ENCODE data around the gene RAP1GAP.
A peak's percentile ranks its signal among the peaks of the same experiment; 100 is the strongest.

Gene RAP1GAP

GRCh38 chr1:21594501-21594900 is 74.7 kb downstream of the RAP1GAP start:
- DNase-seq (ENCODE audit: low spot score) (no peak), FAIRE-seq (no peak)

DNA sequence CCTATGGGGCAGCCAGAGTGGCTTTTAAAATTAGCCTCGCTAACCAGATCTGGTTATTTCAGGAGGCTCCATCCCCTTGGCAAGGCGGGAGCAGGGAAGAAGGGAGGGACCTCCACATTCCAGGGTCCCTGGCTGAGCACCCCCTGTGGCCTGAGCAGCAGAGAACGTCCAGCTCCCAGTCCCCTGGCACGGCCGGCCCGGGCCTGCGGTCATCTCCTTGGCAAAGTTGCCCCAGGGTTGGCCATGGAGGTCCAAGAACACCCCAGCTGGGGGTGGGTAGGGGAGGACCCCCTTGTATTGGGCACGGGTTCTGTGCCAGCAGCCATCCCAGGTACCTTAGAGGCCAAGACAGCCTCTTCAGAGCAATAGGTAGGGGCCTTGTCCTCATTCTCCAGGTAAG is 75.9 kb downstream of the RAP1GAP start:
- DNase-seq (ENCODE audit: low spot score) (no peak), FAIRE-seq (no peak)

- DNase-seq (ENCODE audit: low spot score) (no peak), FAIRE-seq (no peak)
These were observed 76.9 kb downstream of the RAP1GAP start for GRCh38 chr1:21592086-21592865.

DNA sequence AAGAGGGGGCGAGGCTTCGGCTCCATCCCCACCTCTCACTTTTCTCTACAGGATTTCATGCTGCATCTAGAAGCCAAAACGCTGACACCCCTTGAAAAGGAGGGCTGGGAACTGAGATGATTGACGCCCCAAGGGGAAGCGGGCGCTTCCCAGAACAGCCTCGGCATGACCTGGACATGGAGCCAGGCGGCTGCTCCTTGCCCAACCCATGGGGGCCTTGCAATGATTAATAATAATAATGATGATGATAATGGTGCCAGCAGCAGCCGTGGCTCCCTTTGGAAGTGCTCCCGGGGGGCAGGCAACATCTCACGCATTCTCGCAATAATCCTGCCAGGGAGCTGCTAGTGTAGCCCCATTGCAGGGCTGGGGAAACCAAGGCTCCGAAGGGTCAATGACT is 78.2 kb downstream of the RAP1GAP start:
- no peak for DNase-seq (ENCODE audit: low spot score)
- FAIRE-seq, result no peak

GRCh38 chr1:21590126-21590880 is 78.9 kb downstream of the RAP1GAP start:
- FAIRE-seq (no peak), DNase-seq (ENCODE audit: low spot score) (no peak)

- no peak for DNase-seq (ENCODE audit: low spot score)
- no peak for FAIRE-seq
These were observed 79.5 kb downstream of the RAP1GAP start for GRCh38 chr1:21589618-21590017.

GRCh38 chr1:21587602-21587953 is 81.6 kb downstream of the RAP1GAP start:
- DNase-seq (ENCODE audit: low spot score) (no peak), FAIRE-seq (no peak)

GRCh38 chr1:21586846-21587601 is 82.1 kb downstream of the RAP1GAP start:
- DNase-seq (ENCODE audit: low spot score), result peak; percentile 94
- FAIRE-seq, result no peak

GRCh38 chr1:21586222-21586621 is 82.9 kb downstream of the RAP1GAP start:
- FAIRE-seq (no peak), DNase-seq (ENCODE audit: low spot score) (no peak)

DNA sequence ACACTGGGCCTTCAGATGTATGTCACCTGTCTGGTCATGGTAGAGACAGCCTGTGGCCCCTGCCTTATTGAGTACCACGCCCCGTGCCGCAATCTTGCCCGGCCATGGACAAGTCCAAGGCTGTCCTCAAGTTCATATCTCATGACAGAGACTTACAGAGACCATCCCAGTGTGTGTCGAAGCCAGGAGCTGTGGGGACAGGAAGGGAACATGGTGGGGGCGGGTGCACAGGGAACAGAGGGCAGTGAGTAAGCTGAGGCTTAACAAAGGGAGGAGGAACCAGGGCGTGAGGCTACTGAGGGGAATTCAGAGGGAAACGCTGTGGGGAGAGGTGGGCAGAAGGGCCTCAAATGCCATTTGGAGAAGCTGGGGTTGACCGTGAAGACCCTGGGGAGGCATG is 84.1 kb downstream of the RAP1GAP start:
- FAIRE-seq, result no peak
- DNase-seq (ENCODE audit: low spot score), result peak; percentile 35

- DNase-seq (ENCODE audit: low spot score), result no peak
- FAIRE-seq, result no peak
These were observed 85.1 kb downstream of the RAP1GAP start for GRCh38 chr1:21584096-21584495.

GRCh38 chr1:21579791-21580190 is 89.4 kb downstream of the RAP1GAP start:
- FAIRE-seq (no peak), DNase-seq (ENCODE audit: low spot score) (no peak)

GRCh38 chr1:21577933-21578332 is 91.2 kb downstream of the RAP1GAP start:
- no peak for FAIRE-seq
- no peak for DNase-seq (ENCODE audit: low spot score)

GRCh38 chr1:21577324-21577723 is 91.8 kb downstream of the RAP1GAP start:
- DNase-seq (ENCODE audit: low spot score) (no peak), FAIRE-seq (no peak)

GRCh38 chr1:21576798-21577187 is 92.4 kb downstream of the RAP1GAP start:
- no peak for DNase-seq (ENCODE audit: low spot score)
- no peak for FAIRE-seq

DNA sequence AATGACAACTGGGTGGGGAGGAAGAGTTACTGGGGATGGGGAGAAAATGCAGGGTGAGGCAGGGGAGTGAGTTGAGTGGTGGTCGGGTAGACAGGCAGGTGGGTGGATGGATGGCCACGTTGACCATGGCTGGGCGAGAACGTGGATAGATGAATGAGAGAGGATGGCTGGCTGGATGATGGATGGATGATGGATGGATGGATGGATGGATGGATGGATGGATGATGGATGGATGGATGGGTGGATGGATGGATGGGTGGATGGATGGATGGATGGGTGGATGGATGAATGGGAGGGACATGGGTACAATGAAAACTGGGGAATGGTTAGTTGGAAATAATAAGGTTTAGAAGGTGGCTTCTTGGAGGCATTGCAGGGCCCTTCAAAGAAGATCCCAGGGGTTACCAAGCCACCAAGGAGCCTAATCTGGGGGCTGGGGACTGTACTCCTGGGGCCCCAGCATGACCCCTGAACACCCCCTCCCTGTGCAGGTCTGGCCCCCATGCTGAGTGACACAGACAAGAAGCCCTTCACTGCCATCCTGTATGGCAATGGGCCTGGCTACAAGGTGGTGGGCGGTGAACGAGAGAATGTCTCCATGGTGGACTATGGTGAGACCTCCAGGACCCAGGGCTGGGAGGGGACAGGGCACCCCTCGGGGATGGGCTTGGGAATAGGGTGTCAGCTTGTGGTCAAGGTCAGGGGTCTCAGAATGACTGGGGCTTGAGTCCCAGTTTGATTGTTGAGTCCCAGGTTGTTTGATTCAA is 92.9 kb downstream of the RAP1GAP start:
- no peak for FAIRE-seq
- no peak for DNase-seq (ENCODE audit: low spot score)

DNA sequence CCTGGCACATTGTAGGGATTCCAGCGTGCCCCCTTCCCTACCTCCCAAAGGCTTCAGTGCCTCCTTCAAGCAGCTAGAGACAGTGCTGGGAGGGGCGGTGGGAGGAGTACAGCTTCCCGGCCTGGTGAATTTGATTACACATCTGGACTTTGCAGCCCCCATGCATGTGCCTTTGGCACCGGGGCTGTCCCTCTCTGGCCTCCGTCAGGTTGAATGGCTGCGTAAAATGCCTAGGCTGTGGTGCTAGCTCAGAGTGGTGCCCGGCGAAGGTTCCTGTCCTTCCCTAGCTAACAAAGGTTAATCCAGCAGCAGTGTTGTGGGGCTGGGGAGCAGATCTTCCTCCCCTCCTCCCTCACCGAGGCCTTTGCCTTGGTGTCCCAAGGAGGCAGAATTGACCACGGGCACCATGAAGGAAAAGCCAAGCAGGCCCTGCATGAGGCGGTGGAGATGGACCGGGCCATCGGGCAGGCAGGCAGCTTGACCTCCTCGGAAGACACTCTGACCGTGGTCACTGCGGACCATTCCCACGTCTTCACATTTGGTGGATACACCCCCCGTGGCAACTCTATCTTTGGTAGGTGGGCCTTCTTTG is 93.7 kb downstream of the RAP1GAP start:
- FAIRE-seq (no peak), DNase-seq (ENCODE audit: low spot score) (no peak)

DNA sequence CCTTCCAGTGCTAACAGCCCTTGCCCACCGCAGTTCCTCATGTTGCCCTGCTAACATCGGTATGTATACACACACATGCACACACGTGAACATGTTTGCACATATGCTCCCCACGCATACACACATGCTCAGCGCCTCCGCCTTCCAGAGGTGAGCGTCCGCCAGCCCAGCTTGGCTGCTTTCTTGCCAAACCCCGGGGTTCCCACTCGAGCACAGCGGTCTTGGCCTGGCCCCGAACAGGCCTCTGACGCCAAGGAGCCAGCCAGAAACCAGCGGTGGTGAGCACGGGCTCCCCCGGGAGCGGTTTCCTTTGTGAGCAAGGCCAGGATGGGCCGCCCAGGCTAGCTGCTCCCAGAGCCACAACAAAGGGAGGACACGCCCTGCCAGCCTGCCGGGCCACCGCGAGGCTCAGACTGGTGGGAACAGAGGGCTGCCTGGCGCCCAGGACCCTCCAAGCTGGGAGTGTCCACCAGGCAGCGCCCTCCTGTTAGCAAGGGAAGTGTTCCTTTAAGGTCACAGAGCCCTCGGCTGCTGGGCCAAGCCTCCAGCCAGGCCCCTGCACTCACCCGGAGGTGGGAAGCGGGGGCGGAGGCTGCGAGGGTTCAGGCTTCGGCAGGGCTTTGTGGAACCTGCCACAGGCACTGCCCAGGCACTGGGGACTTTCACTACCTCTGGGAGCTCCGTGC is 94.5 kb downstream of the RAP1GAP start:
- FAIRE-seq (no peak), DNase-seq (ENCODE audit: low spot score) (peak; percentile 76)

DNA sequence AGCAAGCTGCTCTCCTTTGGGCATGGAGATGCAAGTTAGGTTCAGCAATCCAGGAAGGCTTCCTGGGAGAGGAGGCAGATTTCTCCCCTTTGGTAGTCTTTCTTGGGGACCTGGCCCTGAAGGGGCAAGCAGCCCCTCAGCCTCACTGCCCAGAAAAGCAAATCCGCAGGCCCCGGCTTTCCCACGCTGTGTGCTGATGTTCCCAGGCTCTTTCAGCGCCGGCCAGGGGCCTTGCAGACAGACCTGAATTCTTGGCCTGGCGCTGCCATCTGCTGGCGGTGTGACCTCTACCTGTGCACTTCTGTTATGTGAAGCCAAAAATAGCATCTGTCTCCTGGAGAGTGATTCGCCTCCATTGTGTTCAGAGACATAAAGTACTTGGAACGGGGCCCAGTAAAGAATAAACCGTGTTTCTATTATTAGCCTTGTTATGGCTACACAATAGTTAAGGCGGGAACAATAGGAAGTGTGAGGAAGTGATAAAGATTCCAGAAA is 95.1 kb downstream of the RAP1GAP start:
- FAIRE-seq (no peak), DNase-seq (ENCODE audit: low spot score) (peak; percentile 83)

DNA sequence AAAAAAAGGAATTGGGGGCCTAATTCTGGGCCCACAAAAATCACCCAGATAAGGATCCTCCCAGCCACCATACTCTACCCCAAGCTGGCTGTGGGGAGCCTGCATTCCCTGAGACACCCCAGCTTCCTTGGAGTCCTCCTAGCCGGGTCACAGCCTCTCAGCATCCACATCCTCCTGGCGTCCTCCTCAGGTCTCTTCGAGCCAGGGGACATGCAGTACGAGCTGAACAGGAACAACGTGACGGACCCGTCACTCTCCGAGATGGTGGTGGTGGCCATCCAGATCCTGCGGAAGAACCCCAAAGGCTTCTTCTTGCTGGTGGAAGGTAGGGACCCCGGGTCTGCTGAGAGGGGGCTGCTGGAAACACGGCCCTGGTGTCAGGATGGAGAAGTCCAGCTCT is 95.7 kb downstream of the RAP1GAP start:
- DNase-seq (ENCODE audit: low spot score) (no peak), FAIRE-seq (no peak)
